Frontal cortex (tissue), 4 donors: ENCODE measurements around the gene ANKUB1. TPM values are rescaled to one million over a fixed set of nuclear protein-coding genes. Genes with fewer than 3 reads are reported as not detected.
A peak's percentile ranks its signal among the peaks of the same experiment; 100 is the strongest.

Experiments used
- DNase-seq, 2 donors: peaks; one replicate each; pipeline ENCODE4 v3.0.0; 2012; ENCODE audit warnings: low spot score in 2 of 2
- FAIRE-seq: peaks from 2 replicates; lab custom pipeline; 2012; peaks lifted over from hg19 to GRCh38; lab: Jason Lieb, UNC
- total RNA-seq: library from RNA; depleted of rRNA; stranded (reverse); fragments of >200 nt; gene quantifications from one replicate; pipeline ENCODE4 v1.2.3, GENCODE V29; 2014
- donor health status: control.
- donor health status: control.
- donor health status: control.

The ANKUB1 gene
- total RNA-seq, 1 donor from 2014 or later, result 0.41 TPM

DNA sequence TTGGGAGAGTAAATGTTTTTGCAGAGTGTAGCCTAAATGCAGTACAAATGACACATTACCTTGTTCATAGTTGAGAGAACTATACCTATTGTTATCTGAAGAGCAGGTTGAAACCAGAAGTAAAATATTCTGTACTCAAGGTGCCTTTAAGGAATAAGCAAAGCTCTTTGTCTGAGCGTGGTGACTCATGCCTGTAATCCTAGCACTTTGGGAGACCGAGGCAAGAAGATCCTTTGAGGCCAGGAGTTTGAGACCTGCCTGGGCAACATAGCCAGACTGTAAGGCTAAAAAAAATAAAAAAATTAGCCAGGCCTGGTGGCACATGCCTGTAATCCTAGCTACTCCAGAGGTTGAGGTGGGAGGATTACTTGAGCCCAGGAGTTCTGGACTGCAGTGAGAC is 18.5 kb upstream of the ANKUB1 start:
- FAIRE-seq (no peak), DNase-seq (no peak)

DNA sequence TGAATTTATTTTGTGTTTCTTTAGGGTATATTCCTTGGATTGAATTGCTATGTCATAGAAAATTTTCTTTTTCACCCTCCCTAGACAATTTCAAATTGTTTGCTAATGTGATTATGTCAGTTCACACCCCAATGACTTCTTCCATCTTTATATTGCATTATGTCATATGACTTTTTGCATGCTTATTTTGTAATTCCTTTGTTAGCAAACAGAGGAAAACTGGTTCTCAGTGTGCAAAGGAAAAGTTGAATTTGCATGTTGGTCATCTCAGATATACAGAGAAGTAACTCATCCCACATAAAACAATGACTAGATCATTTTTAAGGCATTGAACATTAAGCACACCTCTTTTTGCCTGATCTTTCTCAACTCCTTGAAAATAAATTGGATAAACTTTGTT is 17.3 kb upstream of the ANKUB1 start:
- DNase-seq (no peak), FAIRE-seq (no peak)

DNA sequence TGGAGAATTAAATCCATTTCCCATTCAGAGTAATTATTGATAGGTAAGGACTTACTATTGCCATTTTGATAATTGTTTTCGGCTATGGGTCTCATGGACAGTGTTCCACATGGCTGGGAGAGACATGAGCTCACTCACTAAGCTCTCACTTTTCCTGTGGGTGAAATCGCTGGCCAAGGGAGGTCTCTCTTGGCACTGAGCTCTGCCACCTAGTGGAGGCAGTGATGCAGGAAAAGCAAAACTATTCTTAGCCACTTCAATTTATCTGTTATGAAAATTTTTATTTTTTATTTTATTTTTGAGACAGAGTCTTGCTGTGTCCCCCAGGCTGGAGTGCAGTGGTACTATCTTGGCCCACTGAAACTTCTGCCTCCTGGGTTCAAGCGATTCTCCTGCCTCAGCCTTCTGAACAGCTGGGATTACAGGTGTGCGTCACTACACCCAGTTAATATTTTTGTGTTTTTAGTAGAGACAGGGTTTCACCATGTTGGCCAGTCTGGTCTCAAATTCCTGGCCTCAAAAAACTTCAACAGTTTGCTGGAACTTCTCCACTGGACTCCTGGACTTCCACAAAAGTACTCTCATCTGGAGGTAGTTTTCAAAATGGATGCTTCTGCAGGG is 16.0 kb upstream of the ANKUB1 start:
- DNase-seq (peak; percentile 36 to 47), FAIRE-seq (peak; percentile 63)

DNA sequence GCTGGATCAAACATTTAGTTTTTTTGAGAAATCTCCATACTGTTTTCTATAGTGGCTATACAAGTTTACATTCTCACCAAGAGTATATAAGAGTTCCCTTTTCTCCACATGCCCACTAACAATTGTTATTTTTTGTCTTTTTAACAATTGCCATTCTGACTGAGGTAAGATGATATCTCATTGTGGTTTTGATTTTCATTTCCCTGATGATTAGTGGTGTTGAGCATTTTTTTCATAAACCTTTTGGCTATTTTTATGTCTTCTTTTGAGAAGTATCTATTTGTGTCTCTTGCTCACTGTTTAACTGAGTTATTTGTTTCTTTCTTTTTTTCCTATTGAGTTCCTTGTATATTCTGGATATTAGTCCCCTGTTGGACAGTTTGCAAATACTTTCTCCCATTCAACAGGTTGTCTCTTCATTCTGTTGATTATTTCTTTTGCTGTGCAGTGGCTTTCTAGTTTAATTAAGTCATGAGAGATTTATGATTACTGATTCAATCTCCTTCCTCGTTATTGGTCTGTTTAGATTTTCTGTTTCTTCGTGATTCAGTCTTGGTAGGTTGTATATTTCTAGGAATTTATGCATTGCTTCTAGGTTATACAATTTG is 13.9 kb upstream of the ANKUB1 start:
- DNase-seq, result no peak
- no peak for FAIRE-seq

DNA sequence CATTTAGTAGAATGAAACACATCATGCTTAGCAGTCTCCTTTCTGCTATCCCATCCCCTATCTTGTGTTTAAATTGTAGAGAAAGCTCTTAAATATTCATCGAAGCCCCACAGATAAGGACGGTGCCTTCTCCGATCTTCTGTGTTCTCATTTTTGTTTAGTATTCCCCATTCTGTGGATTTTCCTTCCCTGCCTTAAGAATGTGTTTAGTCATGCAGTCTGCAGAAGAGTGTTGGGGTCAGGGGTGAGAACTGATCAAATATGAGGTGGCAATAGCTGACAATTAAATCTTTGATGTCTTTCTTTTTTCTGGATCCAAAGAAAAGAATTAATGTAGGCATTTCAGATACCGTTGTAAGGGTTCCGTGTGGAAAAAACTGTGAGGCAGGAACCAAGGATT is 9.3 kb upstream of the ANKUB1 start:
- FAIRE-seq, result no peak
- DNase-seq, result no peak

DNA sequence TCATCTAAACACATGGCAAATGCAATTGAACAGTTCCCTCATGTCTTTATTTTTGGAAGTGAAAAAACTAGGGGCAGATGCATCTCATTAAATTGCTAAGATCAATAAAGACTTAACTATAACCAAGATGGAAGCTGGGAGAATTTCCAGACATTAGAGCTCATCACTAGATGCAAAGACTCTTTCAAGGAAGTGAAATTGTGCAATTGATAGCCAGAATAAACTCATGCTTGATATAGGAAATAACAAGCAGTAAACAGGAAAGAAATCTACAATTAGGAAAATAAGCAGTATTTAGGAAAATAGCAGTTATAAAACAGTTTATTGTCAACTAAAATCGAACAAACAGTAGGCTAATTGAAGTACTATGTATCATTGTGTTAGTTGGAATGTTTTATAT is 8.8 kb upstream of the ANKUB1 start:
- FAIRE-seq (no peak), DNase-seq (no peak)

DNA sequence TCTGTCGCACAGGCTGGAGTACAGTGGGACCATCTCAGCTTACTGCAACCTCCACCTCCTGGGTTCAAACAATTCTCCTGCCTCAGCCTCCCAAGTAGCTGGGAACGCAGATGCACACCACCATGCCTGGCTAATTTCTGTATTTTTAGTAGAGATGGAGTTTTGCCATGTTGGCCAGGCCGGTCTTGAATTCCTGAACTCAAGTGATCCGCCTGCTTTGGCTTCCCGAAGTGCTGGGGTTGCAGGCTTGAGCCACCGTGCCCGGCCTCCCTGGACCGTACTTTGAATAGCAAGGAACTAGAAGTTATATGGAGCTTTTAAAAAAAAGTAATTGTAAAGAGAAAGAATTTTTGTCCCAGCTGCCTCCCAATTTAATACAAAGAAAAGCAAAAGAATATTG is 8.3 kb upstream of the ANKUB1 start:
- FAIRE-seq (no peak), DNase-seq (no peak)

DNA sequence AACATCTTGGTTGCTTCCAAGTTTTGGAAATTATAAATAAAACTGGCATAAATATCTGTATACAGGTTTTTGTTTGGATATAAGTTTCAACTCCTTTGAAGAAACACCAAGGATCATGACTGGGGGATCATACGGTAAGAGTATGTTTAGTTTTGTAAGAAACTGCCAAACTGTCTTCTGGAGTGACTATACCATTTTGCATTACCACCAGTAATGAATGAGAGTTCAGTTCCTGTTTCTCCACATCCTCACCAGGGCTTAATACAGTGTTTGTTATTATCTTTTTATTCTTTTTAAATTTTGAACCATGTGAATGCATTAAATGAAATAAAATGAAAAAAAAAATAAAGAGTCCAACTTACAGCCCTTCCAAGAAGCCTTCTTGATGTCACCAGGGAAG is 3.7 kb upstream of the ANKUB1 start:
- DNase-seq, result no peak

DNA sequence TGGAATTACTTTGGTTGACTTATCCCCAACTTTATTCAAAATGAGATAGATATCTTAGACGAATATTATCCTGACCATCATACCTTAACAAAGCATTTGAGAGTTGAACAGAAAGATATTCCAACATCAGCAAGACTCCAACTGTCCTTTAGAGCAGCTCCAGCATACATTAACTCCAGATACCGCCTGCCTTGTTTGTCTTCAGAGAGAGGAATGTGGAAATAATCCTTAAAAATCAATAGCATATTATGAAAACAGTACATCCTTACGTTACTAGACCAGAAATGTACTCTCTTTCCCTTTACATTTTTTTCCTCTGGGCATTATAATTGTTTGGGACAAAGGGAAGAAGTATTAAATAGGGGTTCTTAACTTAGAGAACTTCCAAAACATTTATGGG is 1.7 kb downstream of the ANKUB1 start:
- FAIRE-seq (no peak), DNase-seq (no peak)

More for the DNA sequence above, 3.7 kb upstream of the ANKUB1 start:
- FAIRE-seq, result no peak

DNA sequence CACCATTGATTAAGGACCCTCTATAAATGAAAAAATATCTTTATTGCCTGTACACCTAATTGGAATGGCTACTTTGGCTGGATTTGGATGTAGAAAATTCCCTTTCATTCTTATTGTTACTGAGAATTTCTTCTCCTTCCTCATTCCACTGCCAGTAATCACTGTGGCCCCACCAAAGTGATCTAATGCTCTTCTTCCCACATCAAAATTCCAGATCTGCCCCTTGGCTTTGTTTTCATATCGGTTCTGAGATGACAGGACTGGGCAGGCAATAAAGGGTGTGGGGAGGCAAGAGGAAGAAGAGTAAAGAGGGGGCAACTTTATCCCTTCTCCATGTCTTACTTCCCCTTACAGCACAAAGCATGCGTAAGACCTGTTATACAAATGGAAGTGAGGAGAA is 2.1 kb downstream of the ANKUB1 start:
- DNase-seq (no peak), FAIRE-seq (no peak)

DNA sequence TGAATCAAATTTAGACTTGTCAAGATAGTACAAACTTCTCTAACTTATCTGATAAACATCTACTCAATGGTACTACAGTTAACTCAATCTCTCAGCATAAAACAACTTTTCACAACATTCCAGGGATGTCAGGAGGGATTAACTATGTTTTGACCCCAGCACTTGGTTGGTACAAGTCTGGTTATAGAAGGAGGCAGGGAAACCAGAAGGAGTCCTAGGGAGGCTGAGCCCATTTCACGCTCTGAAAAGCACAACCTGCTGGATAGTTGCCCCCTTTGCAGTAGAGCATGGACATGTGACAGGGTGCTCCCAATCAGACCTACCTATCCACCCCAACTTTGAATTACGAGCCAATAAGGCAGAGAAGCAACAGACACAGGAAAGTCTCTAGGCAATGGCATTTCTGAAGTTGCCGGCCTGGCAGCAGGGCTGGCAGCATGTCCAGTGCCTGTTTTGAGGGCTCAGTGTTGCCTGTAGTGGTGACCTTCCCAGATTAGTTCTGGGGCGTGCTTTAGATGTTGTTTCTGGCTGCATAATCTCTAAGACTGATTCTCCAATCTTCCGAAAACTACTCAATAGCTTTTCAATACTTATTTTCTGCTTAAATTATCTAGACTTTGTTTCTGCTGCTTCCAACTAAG is 8.2 kb downstream of the ANKUB1 start:
- DNase-seq, result no peak
- no peak for FAIRE-seq

DNA sequence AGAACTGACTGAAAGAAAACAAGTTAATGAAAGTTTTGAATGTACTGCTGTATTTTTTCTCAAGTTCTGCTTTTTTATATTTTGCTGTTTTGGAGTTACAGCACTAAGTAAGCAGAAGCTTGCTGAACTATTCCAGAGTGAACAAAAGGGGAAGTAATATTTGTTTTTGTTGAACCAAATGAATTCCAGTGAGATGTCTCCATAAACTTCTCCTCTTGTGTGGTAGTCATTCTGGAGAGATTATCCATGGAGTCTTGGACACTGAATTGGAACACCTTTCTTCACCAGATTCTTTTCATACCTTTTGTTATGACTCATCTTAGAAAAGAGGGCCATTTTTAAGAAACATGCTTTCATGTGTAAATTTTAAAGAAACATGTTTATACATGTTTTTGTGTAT is 8.8 kb downstream of the ANKUB1 start:
- FAIRE-seq, result no peak

DNA sequence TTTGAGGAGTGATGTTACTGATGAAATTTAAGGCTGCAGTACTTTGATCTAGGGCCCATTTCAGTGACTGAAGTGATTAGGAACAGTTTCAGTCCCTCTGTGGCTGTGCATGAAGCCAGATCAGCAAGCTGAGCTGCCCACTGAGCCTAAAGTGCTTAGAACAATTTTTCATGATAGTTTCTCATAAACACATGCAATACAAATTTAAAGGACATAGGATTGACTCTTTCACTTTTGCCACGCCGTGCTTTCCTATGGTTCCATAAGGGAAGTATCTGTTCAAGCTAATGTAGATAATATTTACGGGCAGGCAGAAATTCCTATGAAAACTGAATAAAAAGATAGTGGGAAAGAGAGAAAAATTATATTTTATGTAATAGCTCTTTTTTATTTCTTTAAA is 10.6 kb downstream of the ANKUB1 start:
- no peak for FAIRE-seq
- DNase-seq, result no peak

More for the DNA sequence above, 8.8 kb downstream of the ANKUB1 start:
- no peak for DNase-seq

DNA sequence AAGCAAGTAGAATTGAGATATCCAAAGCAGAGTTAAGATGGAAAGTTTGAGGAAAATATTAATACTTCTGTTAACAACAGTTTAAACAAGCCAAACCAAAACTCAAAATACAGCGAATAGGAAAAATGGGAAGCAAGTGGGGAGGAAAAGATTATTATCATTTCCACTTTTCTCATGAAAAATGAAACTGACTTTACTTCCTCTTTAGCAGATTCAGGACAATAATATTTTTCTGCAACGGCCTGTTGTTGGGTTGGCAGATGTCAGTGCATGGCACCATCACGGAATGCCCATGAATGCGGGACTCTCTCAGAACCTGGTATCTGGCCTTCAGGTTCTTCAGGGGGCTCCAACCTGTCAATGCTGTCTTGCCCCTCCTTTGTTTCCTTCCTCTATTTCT is 11.1 kb downstream of the ANKUB1 start:
- DNase-seq (no peak), FAIRE-seq (no peak)

DNA sequence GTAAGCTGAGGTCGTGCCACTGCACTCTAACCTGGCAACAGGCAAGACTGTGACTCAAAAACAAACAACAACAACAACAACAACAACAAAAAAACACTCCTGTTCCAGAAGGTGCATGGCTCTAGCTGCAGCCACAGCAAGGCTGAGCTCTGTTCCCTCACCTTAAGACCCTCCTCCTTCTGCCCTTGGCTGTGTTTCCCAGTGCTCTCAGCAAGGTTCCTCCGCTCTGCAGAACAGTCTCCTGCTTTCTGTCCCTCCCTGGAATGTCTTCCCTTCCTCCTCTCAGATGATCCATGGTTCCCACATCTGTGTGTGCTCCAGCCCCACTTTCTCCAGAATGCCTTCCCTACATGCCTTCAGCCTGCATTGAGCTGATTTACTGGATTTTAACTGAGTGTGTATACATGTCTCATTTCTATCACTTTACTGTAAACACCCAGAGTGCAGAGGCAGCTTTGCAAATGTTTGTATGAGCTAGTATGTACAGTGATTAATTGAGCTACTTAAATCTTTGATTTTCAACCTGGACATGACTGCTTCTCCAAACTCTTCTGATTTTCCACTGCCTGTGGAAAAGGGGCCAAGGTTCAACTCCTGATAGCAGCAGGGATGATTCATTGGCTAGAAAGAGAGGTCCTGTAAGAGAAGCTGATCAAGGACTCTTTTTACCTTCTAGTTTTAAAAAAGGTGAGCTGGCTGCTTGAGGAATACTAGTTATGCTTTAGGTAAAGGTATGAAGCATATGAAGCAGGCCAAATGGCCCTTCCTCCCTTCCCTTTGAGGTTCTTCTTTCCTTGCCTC is 14.7 kb downstream of the ANKUB1 start:
- DNase-seq (no peak), FAIRE-seq (no peak)

DNA sequence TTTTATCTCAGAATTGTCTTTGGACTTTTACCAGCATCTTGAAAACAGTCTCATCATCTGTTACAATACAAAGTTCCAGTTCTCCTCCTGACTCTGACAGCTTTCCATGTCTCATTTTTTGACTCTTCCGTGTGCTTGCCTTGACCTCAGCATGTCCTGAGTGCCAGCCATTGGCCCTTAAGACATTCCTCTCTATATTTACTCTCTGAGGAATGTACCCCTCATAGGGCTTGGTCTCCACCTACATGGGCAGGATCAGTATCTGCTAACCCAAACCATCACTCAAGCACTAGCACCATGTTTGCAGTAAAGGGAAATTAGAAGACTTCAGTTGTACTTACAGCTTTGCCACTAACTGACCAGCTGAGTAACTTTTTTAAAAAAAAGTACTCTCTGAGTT is 16.2 kb downstream of the ANKUB1 start:
- FAIRE-seq (no peak), DNase-seq (no peak)

DNA sequence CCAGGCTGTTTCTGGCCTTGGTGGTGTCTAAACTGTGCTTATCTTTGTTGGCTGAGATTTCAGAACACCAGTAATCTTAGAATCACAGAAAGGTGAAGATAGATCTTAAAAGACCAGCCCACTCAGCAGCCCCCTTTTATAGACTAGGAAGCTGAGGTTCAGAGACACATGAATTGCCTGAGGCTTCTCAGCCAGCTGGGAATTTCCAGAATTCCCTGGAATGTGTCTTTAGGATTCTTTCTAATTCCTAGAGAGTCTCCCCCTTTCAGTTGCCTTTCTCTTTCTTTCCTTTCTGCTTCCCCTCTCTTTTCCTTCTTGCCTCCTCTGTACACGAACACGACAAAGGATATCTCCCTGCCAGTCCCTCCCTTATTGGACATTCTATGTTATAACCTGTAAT is 19.5 kb downstream of the ANKUB1 start:
- DNase-seq, result no peak
- no peak for FAIRE-seq

DNA sequence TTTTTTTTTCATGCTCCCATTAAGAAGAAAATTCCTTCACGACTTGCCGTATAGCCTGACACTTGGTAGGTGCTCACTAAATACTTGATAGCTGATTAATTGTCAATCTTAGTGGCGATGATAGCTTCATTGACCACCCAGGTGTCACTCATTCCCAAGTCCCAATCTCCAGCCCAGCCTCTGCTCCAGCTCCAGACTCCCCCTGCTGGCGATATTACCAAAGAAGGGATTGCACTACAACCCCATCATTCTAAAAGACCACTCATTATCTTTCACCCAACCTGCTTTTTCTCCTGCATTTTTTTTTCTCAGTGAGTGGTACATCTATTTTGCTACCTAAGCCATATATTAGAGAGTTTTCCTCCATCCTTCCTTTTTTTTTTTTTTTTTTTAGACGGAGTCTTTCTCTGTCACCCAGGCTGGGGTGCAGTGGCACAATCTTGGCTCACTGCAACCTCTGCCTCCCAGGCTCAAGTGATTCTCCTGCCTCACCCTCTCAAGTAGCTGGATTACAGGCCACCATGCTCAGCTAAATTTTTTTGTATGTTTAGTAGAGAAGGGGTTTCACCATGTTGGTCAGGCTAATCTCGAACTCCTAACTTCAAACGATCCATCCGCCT is 20.6 kb downstream of the ANKUB1 start:
- FAIRE-seq, result no peak
- no peak for DNase-seq

DNA sequence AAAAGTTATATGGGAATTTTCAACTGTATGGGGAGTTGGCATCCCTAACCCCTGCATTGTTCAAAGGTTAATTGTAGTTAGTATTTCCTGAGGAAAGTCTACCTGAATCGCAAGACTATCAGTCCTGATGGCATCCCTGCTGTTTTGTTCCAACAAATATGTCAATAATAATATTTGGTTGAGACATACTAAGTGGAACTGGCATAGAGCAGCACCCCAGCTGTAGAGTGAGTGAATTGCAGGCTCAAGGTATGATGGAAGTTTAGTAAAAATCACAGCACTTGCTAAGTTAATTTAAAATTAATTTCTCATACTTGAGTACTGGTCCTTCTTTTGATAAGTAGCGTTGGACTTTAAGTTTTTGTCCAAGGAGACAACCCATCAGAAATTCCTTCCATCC is 22.1 kb downstream of the ANKUB1 start:
- FAIRE-seq (no peak), DNase-seq (no peak)

DNA sequence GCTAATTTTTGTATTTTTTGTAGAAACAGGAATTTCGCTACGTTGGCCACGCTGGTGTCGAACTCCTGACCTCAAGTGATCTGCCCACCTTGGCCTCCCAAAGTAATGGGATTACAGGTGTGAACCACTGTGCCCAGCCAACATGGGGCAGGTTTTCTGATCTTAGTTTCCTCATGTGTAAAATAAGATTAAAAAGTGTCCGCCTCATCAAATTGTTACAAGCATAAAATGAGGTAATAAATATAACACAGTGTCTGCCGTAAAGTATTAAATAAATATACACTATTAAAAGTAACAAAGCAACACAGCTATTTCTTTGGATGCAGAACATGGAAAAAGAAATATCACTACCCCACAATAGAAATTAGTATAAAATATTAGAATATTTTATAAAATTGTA is 23.6 kb downstream of the ANKUB1 start:
- FAIRE-seq, result no peak

More for the DNA sequence above, 23.6 kb downstream of the ANKUB1 start:
- no peak for DNase-seq
